Measurements from ENCODE around the gene COL9A3.
A peak's percentile ranks its signal among the peaks of the same experiment; 100 is the strongest.

COL9A3 gene

GRCh38 chr20:62808211-62808865 is 8.5 kb upstream of the COL9A3 start:
- H3K36me3 Mint-ChIP-seq (ENCODE audit: low read depth), result peaks cover 72% of the 10 kb centered on the region
- peak; percentile 85 for DNase-seq
- peak overlapping the region; percentile 54 for H3K4me3 Mint-ChIP-seq
- no peaks in the 10 kb centered on the region for H3K9me3 Mint-ChIP-seq
- no peaks in the 10 kb centered on the region for H3K27me3 Mint-ChIP-seq
- peaks cover 30% of the 10 kb centered on the region for H3K4me1 Mint-ChIP-seq (ENCODE audit: low read depth)
- peak overlapping the region; percentile 82 for H3K27ac Mint-ChIP-seq

GRCh38 chr20:62809530-62810428 is 7.1 kb upstream of the COL9A3 start:
- peaks cover 26% of the 10 kb centered on the region for H3K4me1 Mint-ChIP-seq (ENCODE audit: low read depth)
- peaks cover 3% of the 10 kb centered on the region for H3K27me3 Mint-ChIP-seq
- H3K27ac Mint-ChIP-seq, result no peak overlapping the region
- no peaks in the 10 kb centered on the region for H3K9me3 Mint-ChIP-seq
- no peak overlapping the region for H3K4me3 Mint-ChIP-seq
- peaks cover 71% of the 10 kb centered on the region for H3K36me3 Mint-ChIP-seq (ENCODE audit: low read depth)
- DNase-seq, result no peak

GRCh38 chr20:62811320-62811719 is 5.5 kb upstream of the COL9A3 start:
- no peak for DNase-seq
- Mint-ChIP-seq H3K27me3 (peaks cover 17% of the 10 kb centered on the region), H3K36me3 (ENCODE audit: low read depth) (peaks cover 63% of the 10 kb centered on the region), H3K27ac (no peak overlapping the region), H3K4me1 (ENCODE audit: low read depth) (peaks cover 26% of the 10 kb centered on the region), H3K4me3 (no peak overlapping the region), H3K9me3 (no peaks in the 10 kb centered on the region)

- Mint-ChIP-seq H3K27me3 (peaks cover 20% of the 10 kb centered on the region), H3K27ac (peak overlapping the region; percentile 26), H3K9me3 (no peaks in the 10 kb centered on the region), H3K4me1 (ENCODE audit: low read depth) (peaks cover 23% of the 10 kb centered on the region), H3K4me3 (no peak overlapping the region), H3K36me3 (ENCODE audit: low read depth) (peaks cover 60% of the 10 kb centered on the region)
- no peak for DNase-seq
These were observed 5.1 kb upstream of the COL9A3 start for GRCh38 chr20:62811720-62812119.

GRCh38 chr20:62812181-62812906 is 4.5 kb upstream of the COL9A3 start:
- Mint-ChIP-seq H3K4me1 (ENCODE audit: low read depth) (peaks cover 20% of the 10 kb centered on the region), H3K27me3 (peaks cover 20% of the 10 kb centered on the region), H3K27ac (no peak overlapping the region), H3K4me3 (no peak overlapping the region), H3K9me3 (no peaks in the 10 kb centered on the region), H3K36me3 (ENCODE audit: low read depth) (peaks cover 54% of the 10 kb centered on the region)
- DNase-seq, result no peak

- Mint-ChIP-seq H3K36me3 (ENCODE audit: low read depth) (peaks cover 48% of the 10 kb centered on the region), H3K9me3 (no peaks in the 10 kb centered on the region), H3K4me1 (ENCODE audit: low read depth) (peaks cover 15% of the 10 kb centered on the region), H3K27me3 (peaks cover 24% of the 10 kb centered on the region), H3K27ac (no peak overlapping the region), H3K4me3 (no peak overlapping the region)
- DNase-seq, result no peak
These were observed 4.0 kb upstream of the COL9A3 start for GRCh38 chr20:62812907-62813200.

- Mint-ChIP-seq H3K4me3 (no peak overlapping the region), H3K27ac (no peak overlapping the region), H3K9me3 (no peaks in the 10 kb centered on the region), H3K27me3 (peaks cover 31% of the 10 kb centered on the region), H3K36me3 (ENCODE audit: low read depth) (peaks cover 41% of the 10 kb centered on the region), H3K4me1 (ENCODE audit: low read depth) (peaks cover 11% of the 10 kb centered on the region)
- DNase-seq, result no peak
These were observed 3.3 kb upstream of the COL9A3 start for GRCh38 chr20:62813588-62813987.

GRCh38 chr20:62814060-62814708 is 2.7 kb upstream of the COL9A3 start:
- no peak overlapping the region for H3K27ac Mint-ChIP-seq
- H3K4me3 Mint-ChIP-seq, result no peak overlapping the region
- peaks cover 36% of the 10 kb centered on the region for H3K36me3 Mint-ChIP-seq (ENCODE audit: low read depth)
- H3K27me3 Mint-ChIP-seq, result peaks cover 32% of the 10 kb centered on the region
- DNase-seq, result no peak
- peaks cover 11% of the 10 kb centered on the region for H3K4me1 Mint-ChIP-seq (ENCODE audit: low read depth)
- H3K9me3 Mint-ChIP-seq, result no peaks in the 10 kb centered on the region

GRCh38 chr20:62814709-62815065 is 2.2 kb upstream of the COL9A3 start:
- H3K4me3 Mint-ChIP-seq, result no peak overlapping the region
- DNase-seq, result no peak
- H3K9me3 Mint-ChIP-seq, result no peaks in the 10 kb centered on the region
- H3K36me3 Mint-ChIP-seq (ENCODE audit: low read depth), result peaks cover 31% of the 10 kb centered on the region
- peaks cover 11% of the 10 kb centered on the region for H3K4me1 Mint-ChIP-seq (ENCODE audit: low read depth)
- no peak overlapping the region for H3K27ac Mint-ChIP-seq
- peaks cover 37% of the 10 kb centered on the region for H3K27me3 Mint-ChIP-seq

- no peaks in the 10 kb centered on the region for H3K9me3 Mint-ChIP-seq
- peaks cover 42% of the 10 kb centered on the region for H3K27me3 Mint-ChIP-seq
- no peak overlapping the region for H3K4me3 Mint-ChIP-seq
- H3K36me3 Mint-ChIP-seq (ENCODE audit: low read depth), result peaks cover 25% of the 10 kb centered on the region
- peaks cover 11% of the 10 kb centered on the region for H3K4me1 Mint-ChIP-seq (ENCODE audit: low read depth)
- H3K27ac Mint-ChIP-seq, result peak overlapping the region; percentile 55
- no peak for DNase-seq
These were observed 1.5 kb upstream of the COL9A3 start for GRCh38 chr20:62815066-62815991.

- peak overlapping the region; percentile 57 for H3K27ac Mint-ChIP-seq
- peaks cover 43% of the 10 kb centered on the region for H3K27me3 Mint-ChIP-seq
- no peaks in the 10 kb centered on the region for H3K9me3 Mint-ChIP-seq
- no peak overlapping the region for H3K4me3 Mint-ChIP-seq
- DNase-seq, result no peak
- H3K4me1 Mint-ChIP-seq (ENCODE audit: low read depth), result peaks cover 11% of the 10 kb centered on the region
- H3K36me3 Mint-ChIP-seq (ENCODE audit: low read depth), result peaks cover 16% of the 10 kb centered on the region
These were observed 593 bp upstream of the COL9A3 start for GRCh38 chr20:62816031-62816883.

GRCh38 chr20:62817975-62818591 is 1.2 kb downstream of the COL9A3 start:
- no peak overlapping the region for H3K27ac Mint-ChIP-seq
- no peak for DNase-seq
- peaks cover 43% of the 10 kb centered on the region for H3K27me3 Mint-ChIP-seq
- H3K4me1 Mint-ChIP-seq (ENCODE audit: low read depth), result peaks cover 11% of the 10 kb centered on the region
- no peaks in the 10 kb centered on the region for H3K9me3 Mint-ChIP-seq
- no peak overlapping the region for H3K4me3 Mint-ChIP-seq
- H3K36me3 Mint-ChIP-seq (ENCODE audit: low read depth), result no peaks in the 10 kb centered on the region

All from activated T-cell treated with anti-CD3 and anti-CD28 coated beads, Interleukin-2, amount 50 U/mL, for 24 hours (primary cell).